Mesenchymal stem cell (in vitro differentiated cells and primary cell): ENCODE data around the gene CHPT1.

Experiments
- DNase-seq: peaks from one replicate; pipeline ENCODE4 v3.0.0-alpha.2; 2013
- H2AFZ ChIP-seq: one replicate; pipeline ENCODE4 v1.6.1; 2013; ENCODE audit warnings: low read depth, mild to moderate bottlenecking, control low read depth, inconsistent platforms, low read length, moderate library complexity
- H2AK5ac ChIP-seq: 2 replicates; pipeline ENCODE4 v1.6.1; 2013; ENCODE audit warnings: low read length, moderate library complexity, mild to moderate bottlenecking, inconsistent platforms; ENCODE audit not compliant: severe bottlenecking
- H2BK120ac ChIP-seq: one replicate; pipeline ENCODE4 v1.6.1; 2013; ENCODE audit warnings: low read depth, mild to moderate bottlenecking, inconsistent platforms, low read length, moderate library complexity
- H2BK12ac ChIP-seq, 2 experiments: one replicate each; pipeline ENCODE4 v1.6.1; 2013; ENCODE audit warnings: inconsistent platforms in 2 of 2, low read length in 2 of 2, mild to moderate bottlenecking in 2 of 2, moderate library complexity in 2 of 2, control low read depth in 1 of 2
- H2BK15ac ChIP-seq: one replicate; pipeline ENCODE4 v1.6.1; 2013; ENCODE audit warnings: mild to moderate bottlenecking, low read depth, inconsistent platforms; ENCODE audit not compliant: poor library complexity, severe bottlenecking
- H2BK5ac ChIP-seq: 2 replicates; pipeline ENCODE4 v1.6.1; 2013; ENCODE audit warnings: low read depth, mild to moderate bottlenecking, low read length, control low read depth, inconsistent platforms; ENCODE audit not compliant: poor library complexity, severe bottlenecking
- H3K14ac ChIP-seq, 2 experiments: one replicate each; pipeline ENCODE4 v1.6.1; 2013; ENCODE audit warnings: inconsistent platforms in 2 of 2, low read length in 2 of 2, control low read depth in 1 of 2, mild to moderate bottlenecking in 1 of 2, moderate library complexity in 1 of 2
- H3K18ac ChIP-seq, 2 experiments: one replicate each; pipeline ENCODE4 v1.6.1; 2013; ENCODE audit warnings: inconsistent platforms in 2 of 2, low read length in 2 of 2, control low read depth in 1 of 2, low read depth in 1 of 2, mild to moderate bottlenecking in 1 of 2
- H3K23ac ChIP-seq, 2 experiments: one replicate each; pipeline ENCODE4 v1.6.1; 2013; ENCODE audit warnings: inconsistent platforms in 2 of 2, low read length in 2 of 2, mild to moderate bottlenecking in 2 of 2, moderate library complexity in 2 of 2, control low read depth in 1 of 2
- H3K27ac ChIP-seq: 2 replicates; pipeline ENCODE4 v1.5.1; 2013; ENCODE audit warnings: mild to moderate bottlenecking, moderate library complexity, low read length, control low read depth, inconsistent platforms; ENCODE audit not compliant: poor library complexity, severe bottlenecking
- H3K27me3 ChIP-seq, 2 experiments: 2 replicates each; pipeline versions ENCODE4 v1.6.1 to v1.7.0; 2013; ENCODE audit warnings: low read length in 2 of 2, mild to moderate bottlenecking in 2 of 2, moderate library complexity in 2 of 2, control low read depth in 1 of 2, inconsistent platforms in 1 of 2; ENCODE audit not compliant: control insufficient read depth in 1 of 2, insufficient read depth in 1 of 2
- H3K36me3 ChIP-seq, 2 experiments: 2 replicates each; pipeline versions ENCODE4 v1.6.1 to v1.7.0; 2013; ENCODE audit warnings: low read length in 2 of 2, control low read depth in 1 of 2, inconsistent platforms in 1 of 2, low read depth in 1 of 2, mild to moderate bottlenecking in 1 of 2; ENCODE audit not compliant: insufficient read depth in 2 of 2, control insufficient read depth in 1 of 2
- H3K4ac ChIP-seq, 2 experiments: one replicate each; pipeline ENCODE4 v1.6.1; 2013; ENCODE audit warnings: inconsistent platforms in 2 of 2, low read length in 2 of 2, mild to moderate bottlenecking in 2 of 2, moderate library complexity in 2 of 2, control low read depth in 1 of 2, low read depth in 1 of 2
- H3K4me1 ChIP-seq: 2 replicates; pipeline ENCODE4 v1.6.1; 2013; ENCODE audit warnings: low read depth, low read length, control low read depth; ENCODE audit not compliant: control insufficient read depth, insufficient read depth
- H3K4me2 ChIP-seq: 2 replicates; pipeline ENCODE4 v1.6.1; 2013; ENCODE audit warnings: low read length, mild to moderate bottlenecking, inconsistent platforms; ENCODE audit not compliant: poor library complexity, severe bottlenecking
- H3K4me3 ChIP-seq, 2 experiments: 2 replicates each; pipeline versions ENCODE4 v1.5.1 to v1.7.0; 2013; ENCODE audit warnings: low read length in 2 of 2, mild to moderate bottlenecking in 2 of 2, control low read depth in 1 of 2, low read depth in 1 of 2; ENCODE audit not compliant: insufficient read depth in 1 of 2
- H3K79me1 ChIP-seq: replicated peaks from 2 replicates; pipeline ENCODE4 v1.6.1; 2013; ENCODE audit warnings: mild to moderate bottlenecking, control low read depth, low read length, inconsistent platforms; ENCODE audit not compliant: poor library complexity, severe bottlenecking
- H3K9ac ChIP-seq: 2 replicates; pipeline ENCODE4 v1.7.0; 2013; ENCODE audit warnings: mild to moderate bottlenecking, low read length, moderate library complexity
- H3K9me3 ChIP-seq: 2 replicates; pipeline ENCODE4 v1.7.0; 2013; ENCODE audit warnings: mild to moderate bottlenecking, low read length; ENCODE audit not compliant: control insufficient read depth
- H4K8ac ChIP-seq: one replicate; pipeline ENCODE4 v1.6.1; 2013; ENCODE audit warnings: inconsistent platforms, mild to moderate bottlenecking, low read length, moderate library complexity
- H4K91ac ChIP-seq: one replicate; pipeline ENCODE4 v1.6.1; 2013; ENCODE audit warnings: mild to moderate bottlenecking, low read length, inconsistent platforms
- WGBS: methylation state at CpG from one replicate; pipeline ENCODE4 v1.1.7; 2013; ENCODE audit warnings: mixed read lengths; 5-methylcytosine and 5-hydroxymethylcytosine counted together

Gene CHPT1

DNA sequence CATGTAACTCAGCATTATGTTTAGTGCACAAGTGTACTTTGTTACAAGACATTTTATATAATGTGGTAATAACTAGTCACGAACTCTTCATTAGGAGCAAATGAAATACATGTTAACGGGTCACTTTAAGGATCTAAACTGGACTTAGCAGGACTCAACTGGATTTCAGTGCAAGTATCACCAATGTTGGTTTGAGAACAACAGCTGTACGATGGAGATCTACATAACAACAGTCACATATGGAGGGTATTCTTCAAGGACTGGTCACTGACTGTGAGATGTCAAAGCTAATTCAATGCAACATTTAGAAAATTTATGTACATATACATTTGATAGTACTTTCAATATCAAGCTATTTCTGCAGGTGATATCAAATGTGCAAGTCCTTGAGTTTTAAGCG lies 64.3 kb downstream of the CHPT1 start:
- no peak overlapping the region for H3K14ac ChIP-seq
- no peak overlapping the region for H3K23ac ChIP-seq
- no peak overlapping the region for H3K27ac ChIP-seq
- H2BK15ac ChIP-seq = no peak overlapping the region
- no peak overlapping the region for H4K8ac ChIP-seq
- H2BK12ac ChIP-seq = no peak overlapping the region
- no peak overlapping the region for H2AFZ ChIP-seq
- no peak overlapping the region for H3K4me2 ChIP-seq
- H3K4me1 ChIP-seq = no peaks in the 10 kb centered on the region
- H3K79me1 ChIP-seq = no peaks in the 10 kb centered on the region
- no peak overlapping the region for H3K4me3 ChIP-seq
- H3K18ac ChIP-seq = no peak overlapping the region
- DNase-seq = no peak
- H2AK5ac ChIP-seq = no peak overlapping the region
- no peak overlapping the region for H2BK120ac ChIP-seq
- 98% methylated on average over 3 of the region's 4 CpGs for WGBS
- no peak overlapping the region for H4K91ac ChIP-seq
- H3K36me3 ChIP-seq = peaks cover 8 to 73% of the 10 kb centered on the region in 2 experiments
- H3K9ac ChIP-seq = no peak overlapping the region
- no peak overlapping the region for H3K4ac ChIP-seq
- H3K27me3 ChIP-seq = no peaks in the 10 kb centered on the region
- H3K9me3 ChIP-seq = no peaks in the 10 kb centered on the region
- no peak overlapping the region for H2BK5ac ChIP-seq

DNA sequence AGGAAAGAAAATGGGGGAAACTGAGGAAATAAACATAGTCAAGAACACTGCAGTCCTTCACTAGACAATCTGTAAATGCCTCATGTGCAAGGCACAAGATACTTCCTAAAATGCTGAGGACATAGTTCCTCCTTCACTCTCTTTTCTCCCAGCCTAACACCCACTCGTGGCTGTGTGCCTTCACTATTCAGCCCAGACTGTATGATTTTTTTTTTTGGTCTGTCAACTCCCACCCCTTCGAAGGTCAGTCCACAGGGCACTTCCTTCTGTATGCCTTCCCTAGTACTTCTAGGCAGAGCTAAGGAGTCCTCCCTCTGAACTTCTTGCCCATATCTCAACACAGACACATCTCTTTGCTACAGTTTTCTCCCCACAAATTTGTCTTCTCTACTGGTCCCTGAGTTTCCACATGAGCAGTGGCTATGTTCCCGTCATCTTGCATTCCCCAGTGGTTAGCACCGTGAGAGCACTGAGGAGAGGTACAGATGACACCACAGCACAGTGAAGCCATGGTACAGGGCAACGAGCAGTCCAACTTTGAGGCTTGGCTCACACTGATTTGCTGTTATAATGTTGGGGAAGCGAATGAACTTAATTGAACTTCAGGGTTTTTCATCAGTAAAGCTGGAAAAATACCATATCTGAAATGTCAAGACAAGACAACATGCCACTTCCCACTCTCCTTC lies 65.9 kb downstream of the CHPT1 start:
- Histone ChIP-seq H3K36me3 (peaks cover 7 to 73% of the 10 kb centered on the region in 2 experiments), H2AK5ac (no peak overlapping the region), H4K8ac (peak overlapping the region; percentile 27), H3K9ac (no peak overlapping the region), H3K27me3 (no peaks in the 10 kb centered on the region), H3K4me2 (no peak overlapping the region), H2AFZ (no peak overlapping the region), H3K79me1 (no peaks in the 10 kb centered on the region), H2BK12ac (no peak overlapping the region), H3K18ac (no peak overlapping the region), H3K4me3 (no peak overlapping the region), H3K14ac (no peak overlapping the region), H2BK120ac (no peak overlapping the region), H3K23ac (no peak overlapping the region), H2BK5ac (no peak overlapping the region), H3K9me3 (no peaks in the 10 kb centered on the region), H3K27ac (no peak overlapping the region), H3K4ac (no peak overlapping the region), H3K4me1 (no peaks in the 10 kb centered on the region), H4K91ac (no peak overlapping the region), H2BK15ac (no peak overlapping the region)
- DNase-seq = no peak
- WGBS = 97% methylated on average over 6 of the region's 6 CpGs

- Histone ChIP-seq H2BK15ac (no peak overlapping the region), H3K18ac (no peak overlapping the region), H2BK5ac (no peak overlapping the region), H3K27me3 (no peaks in the 10 kb centered on the region), H3K4me1 (no peaks in the 10 kb centered on the region), H3K9ac (no peak overlapping the region), H3K27ac (no peak overlapping the region), H3K4me2 (no peak overlapping the region), H3K4me3 (no peak overlapping the region), H2BK120ac (no peak overlapping the region), H3K36me3 (peaks cover 7 to 77% of the 10 kb centered on the region in 2 experiments), H2AK5ac (no peak overlapping the region), H3K23ac (no peak overlapping the region), H2BK12ac (no peak overlapping the region), H4K8ac (no peak overlapping the region), H3K9me3 (no peaks in the 10 kb centered on the region), H4K91ac (no peak overlapping the region), H3K14ac (no peak overlapping the region), H2AFZ (no peak overlapping the region), H3K4ac (no peak overlapping the region), H3K79me1 (no peaks in the 10 kb centered on the region)
- no peak for DNase-seq
- WGBS = 100% methylated on average over 5 of the region's 5 CpGs
Observed at GRCh38 chr12:101764051-101764792, 66.8 kb downstream of the CHPT1 start.

DNA sequence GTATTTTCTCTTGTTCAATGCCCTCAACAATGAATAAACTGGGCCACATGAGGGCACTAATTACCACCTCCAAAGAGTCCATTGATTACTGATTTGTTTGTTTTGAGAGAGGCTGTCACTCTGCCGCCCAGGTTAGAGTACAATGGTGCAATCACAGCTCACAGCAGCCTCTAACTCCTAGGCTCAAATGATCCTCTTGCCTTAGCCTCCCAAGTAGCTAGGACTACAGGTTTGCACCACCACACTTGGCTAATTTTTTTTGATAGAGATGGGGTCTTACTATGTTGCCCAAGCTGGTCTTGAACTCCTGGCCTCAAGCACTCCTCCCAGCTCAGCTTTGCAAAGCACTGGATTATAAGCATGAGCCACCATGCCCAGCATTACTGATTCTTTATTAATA lies 70.1 kb downstream of the CHPT1 start:
- Histone ChIP-seq H2AFZ (no peak overlapping the region), H2BK5ac (no peak overlapping the region), H3K4me3 (no peak overlapping the region), H3K4me1 (no peaks in the 10 kb centered on the region), H3K23ac (no peak overlapping the region), H3K4ac (no peak overlapping the region), H3K9me3 (no peaks in the 10 kb centered on the region), H4K91ac (no peak overlapping the region), H3K27me3 (no peaks in the 10 kb centered on the region), H3K36me3 (peaks cover 10 to 81% of the 10 kb centered on the region in 2 experiments), H2BK15ac (no peak overlapping the region), H4K8ac (no peak overlapping the region), H2AK5ac (no peak overlapping the region), H3K79me1 (peaks cover 2% of the 10 kb centered on the region), H3K14ac (no peak overlapping the region), H3K9ac (no peak overlapping the region), H2BK12ac (no peak overlapping the region), H2BK120ac (no peak overlapping the region), H3K27ac (no peak overlapping the region), H3K4me2 (no peak overlapping the region), H3K18ac (no peak overlapping the region)
- no CpG with 5 or more reads among the region's 1 CpG for WGBS
- DNase-seq = no peak
